WTC11 (cell line): Measurements from ENCODE around the gene NAV3. TPM values are rescaled to one million over a fixed set of nuclear protein-coding genes. Genes with fewer than 3 reads are reported as not detected.

Experiments
- ATAC-seq: fragments of 200-7000 bp; cut with Tn5 transposase; 2 replicates; pipeline ENCODE4 v1.10.0; 2021; ENCODE audit warnings: mild to moderate bottlenecking, moderate library complexity
- CTCF ChIA-PET: fragments of 300-600 bp; sonication (Branson Sonifier 250); formaldehyde crosslinking; loops from one replicate; lab custom pipeline; 2021; ENCODE audit warnings: antibody characterized with exemption; lab: Charles Lee
- POLR2A ChIA-PET: fragments of 350-600 bp; sonication (Branson Sonifier 250); formaldehyde crosslinking; loops from one replicate; lab custom pipeline; 2021; ENCODE audit warnings: antibody characterized with exemption; lab: Charles Lee
- DNase-seq: peaks from one replicate; pipeline ENCODE4 v3.0.0; 2021; ENCODE audit warnings: low spot score
- H3K27ac Mint-ChIP-seq: 2 replicates; pipeline ENCODE4 v1.8.0; 2021; ENCODE audit warnings: mixed read lengths
- H3K27me3 Mint-ChIP-seq: 2 replicates; pipeline ENCODE4 v1.8.0; 2021; ENCODE audit warnings: low read depth, mild to moderate bottlenecking, moderate library complexity, mixed read lengths
- H3K36me3 Mint-ChIP-seq: 2 replicates; pipeline ENCODE4 v1.8.0; 2021; ENCODE audit warnings: mixed read lengths
- H3K4me1 Mint-ChIP-seq: 2 replicates; pipeline ENCODE4 v1.8.0; 2022; ENCODE audit warnings: mixed read lengths
- H3K4me3 Mint-ChIP-seq: 2 replicates; pipeline ENCODE4 v1.8.0; 2021; ENCODE audit warnings: mild to moderate bottlenecking, moderate library complexity, mixed read lengths
- H3K9me3 Mint-ChIP-seq: 2 replicates; pipeline ENCODE4 v1.8.0; 2021; ENCODE audit warnings: mixed read lengths
- CBFB ChIP-seq: sonication (generic); formaldehyde crosslinking; IDR thresholded peaks from 2 replicates; pipeline ENCODE4 v1.8.1; 2022; ENCODE audit warnings: mild to moderate bottlenecking, low read depth, missing genetic modification reagents
- CREB1 ChIP-seq: sonication (generic); formaldehyde crosslinking; IDR thresholded peaks from 2 replicates; pipeline ENCODE4 v1.8.0; 2023; ENCODE audit warnings: mild to moderate bottlenecking, missing genetic modification reagents
- CTCF ChIP-seq: fragments of 200-600 bp; IDR thresholded peaks from 2 replicates; pipeline ENCODE4 v1.8.0; 2022; ENCODE audit warnings: antibody characterized with exemption
- E2F5 ChIP-seq: sonication (generic); formaldehyde crosslinking; IDR thresholded peaks from 2 replicates; pipeline ENCODE4 v1.8.1; 2022; ENCODE audit warnings: mild to moderate bottlenecking, moderate library complexity, missing genetic modification reagents
- EMX1 ChIP-seq: fragments of 250-450 bp; sonication (Bioruptor Pico); IDR thresholded peaks from 2 replicates; pipeline ENCODE4 v1.8.0; 2021; ENCODE audit warnings: mild to moderate bottlenecking
- ETV6 ChIP-seq: sonication (generic); formaldehyde crosslinking; IDR thresholded peaks from 2 replicates; pipeline ENCODE4 v1.8.1; 2022; ENCODE audit warnings: mild to moderate bottlenecking, missing genetic modification reagents
- FOXJ3 ChIP-seq: sonication (generic); formaldehyde crosslinking; IDR thresholded peaks from 2 replicates; pipeline ENCODE4 v1.9.0; 2021; ENCODE audit warnings: missing genetic modification reagents, mild to moderate bottlenecking, borderline replicate concordance
- FOXP1 ChIP-seq: sonication (generic); formaldehyde crosslinking; IDR thresholded peaks from 2 replicates; pipeline ENCODE4 v1.8.0; 2022; ENCODE audit warnings: missing genetic modification reagents, mild to moderate bottlenecking, moderate library complexity, borderline replicate concordance
- FOXP4 ChIP-seq: sonication (generic); formaldehyde crosslinking; IDR thresholded peaks from 2 replicates; pipeline ENCODE4 v1.8.0; 2022; ENCODE audit warnings: mild to moderate bottlenecking, missing genetic modification reagents
- GTF2I ChIP-seq: fragments of 250-450 bp; sonication (Bioruptor Pico); conservative IDR thresholded peaks from 2 replicates; pipeline ENCODE4 v1.4.0; 2021; ENCODE audit warnings: mild to moderate bottlenecking
- HMGXB4 ChIP-seq: sonication (generic); formaldehyde crosslinking; IDR thresholded peaks from 2 replicates; pipeline ENCODE4 v1.8.1; 2023; ENCODE audit warnings: mild to moderate bottlenecking, moderate library complexity, missing genetic modification reagents
- JAZF1 ChIP-seq: fragments of 250-450 bp; sonication (Bioruptor Pico); IDR thresholded peaks from 2 replicates; pipeline ENCODE4 v1.9.0; 2021; ENCODE audit warnings: moderate library complexity, mild to moderate bottlenecking, inconsistent platforms
- JUN ChIP-seq: sonication (generic); formaldehyde crosslinking; IDR thresholded peaks from 2 replicates; pipeline ENCODE4 v1.8.0; 2023; ENCODE audit warnings: mild to moderate bottlenecking, missing genetic modification reagents
- MYBL2 ChIP-seq: sonication (generic); formaldehyde crosslinking; IDR thresholded peaks from 2 replicates; pipeline ENCODE4 v1.8.1; 2023; ENCODE audit warnings: mild to moderate bottlenecking, moderate library complexity, missing genetic modification reagents
- NFATC4 ChIP-seq: fragments of 250-450 bp; sonication (Bioruptor Pico); IDR thresholded peaks from 2 replicates; pipeline ENCODE4 v1.9.0; 2021; ENCODE audit warnings: mild to moderate bottlenecking
- NR2C2 ChIP-seq: sonication (generic); formaldehyde crosslinking; IDR thresholded peaks from 2 replicates; pipeline ENCODE4 v1.8.0; 2022; ENCODE audit warnings: mild to moderate bottlenecking, missing genetic modification reagents
- PRRX2 ChIP-seq: fragments of 250-450 bp; sonication (Bioruptor Pico); IDR thresholded peaks from 2 replicates; pipeline ENCODE4 v1.8.0; 2021; ENCODE audit warnings: mild to moderate bottlenecking
- RELA ChIP-seq: sonication (generic); formaldehyde crosslinking; IDR thresholded peaks from 2 replicates; pipeline ENCODE4 v1.8.1; 2022; ENCODE audit warnings: missing genetic modification reagents, mild to moderate bottlenecking, borderline replicate concordance
- RORB ChIP-seq: fragments of 250-450 bp; sonication (Bioruptor Pico); IDR thresholded peaks from 2 replicates; pipeline ENCODE4 v1.9.0; 2021; ENCODE audit warnings: mild to moderate bottlenecking
- TEAD1 ChIP-seq: sonication (generic); formaldehyde crosslinking; IDR thresholded peaks from 2 replicates; pipeline ENCODE4 v1.8.0; 2022; ENCODE audit warnings: mild to moderate bottlenecking, missing genetic modification reagents
- ZMAT4 ChIP-seq: fragments of 250-450 bp; sonication (Bioruptor Pico); IDR thresholded peaks from 2 replicates; pipeline ENCODE4 v1.9.0; 2021; ENCODE audit warnings: mild to moderate bottlenecking
- ZNF138 ChIP-seq: sonication (generic); formaldehyde crosslinking; conservative IDR thresholded peaks from 2 replicates; pipeline ENCODE4 v1.8.1; 2022; ENCODE audit warnings: mild to moderate bottlenecking, moderate library complexity, missing genetic modification reagents
- ZNF263 ChIP-seq: sonication (generic); formaldehyde crosslinking; IDR thresholded peaks from 2 replicates; pipeline ENCODE4 v1.8.1; 2022; ENCODE audit warnings: low read depth, mild to moderate bottlenecking, moderate library complexity, missing genetic modification reagents
- ZNF416 ChIP-seq: fragments of 250-450 bp; sonication (Bioruptor Pico); IDR thresholded peaks from 2 replicates; pipeline ENCODE4 v1.9.0; 2021; ENCODE audit warnings: mild to moderate bottlenecking, inconsistent platforms
- ZNF423 ChIP-seq: fragments of 250-450 bp; sonication (Bioruptor Pico); IDR thresholded peaks from 2 replicates; pipeline ENCODE4 v2.1.2; 2022; ENCODE audit warnings: mild to moderate bottlenecking, moderate library complexity
- ZNF512 ChIP-seq: sonication (generic); formaldehyde crosslinking; IDR thresholded peaks from 2 replicates; pipeline ENCODE4 v1.8.1; 2022; ENCODE audit warnings: missing genetic modification reagents, borderline replicate concordance
- total RNA-seq: library from RNA; stranded (reverse); gene quantifications from 3 replicates; pipeline ENCODE4 v1.2.3, GENCODE V29; 2021

Gene NAV3
- total RNA-seq, 1 experiment from 2014 or later, result 3.3 TPM

GRCh38 chr12:77847680-77848431 is 17.2 kb downstream of the NAV3 start:
- ChIA-PET CTCF (no interaction called here), POLR2A (no interaction called here)
- H3K27ac Mint-ChIP-seq, result no peak overlapping the region; the same call in 1 of the 2 replicates
- no peaks in the 10 kb centered on the region for H3K27me3 Mint-ChIP-seq
- no peak for ATAC-seq
- no peaks in the 10 kb centered on the region for H3K36me3 Mint-ChIP-seq
- DNase-seq, result no peak
- H3K9me3 Mint-ChIP-seq, result peaks cover 3% of the 10 kb centered on the region
- H3K4me1 Mint-ChIP-seq, result peaks cover 4% of the 10 kb centered on the region; the same call in 1 of the 2 replicates
- H3K4me3 Mint-ChIP-seq, result no peak overlapping the region
- TF ChIP-seq CREB1 (CRISPR knock-in tag), result no peak
- no peak for TF ChIP-seq FOXP4
- TF ChIP-seq ZNF512 (CRISPR knock-in tag), result no peak
- no peak for TF ChIP-seq ZMAT4

GRCh38 chr12:77850129-77850528 is 19.4 kb downstream of the NAV3 start:
- Mint-ChIP-seq H3K27me3 (no peaks in the 10 kb centered on the region), H3K9me3 (peaks cover 12% of the 10 kb centered on the region), H3K4me1 (peaks cover 4% of the 10 kb centered on the region; the same call in 1 of the 2 replicates), H3K36me3 (no peaks in the 10 kb centered on the region; the same call in 1 of the 2 replicates), H3K27ac (no peak overlapping the region), H3K4me3 (no peak overlapping the region)
- ChIA-PET POLR2A (no interaction called here), CTCF (no interaction called here)
- ATAC-seq, result no peak
- TF ChIP-seq NFATC4 (CRISPR knock-in tag), result no peak
- no peak for TF ChIP-seq FOXP1 (CRISPR knock-in tag)
- no peak for TF ChIP-seq RELA (CRISPR knock-in tag)
- no peak for TF ChIP-seq TEAD1 (CRISPR knock-in tag)
- DNase-seq, result no peak

GRCh38 chr12:77850698-77851097 is 20.0 kb downstream of the NAV3 start:
- Mint-ChIP-seq H3K36me3 (no peaks in the 10 kb centered on the region; the same call in 1 of the 2 replicates), H3K9me3 (peaks cover 12% of the 10 kb centered on the region), H3K4me3 (no peak overlapping the region), H3K27ac (no peak overlapping the region), H3K4me1 (peaks cover 4% of the 10 kb centered on the region; the same call in 1 of the 2 replicates), H3K27me3 (no peaks in the 10 kb centered on the region)
- ChIA-PET CTCF (no interaction called here), POLR2A (no interaction called here)
- no peak for ATAC-seq
- DNase-seq, result no peak
- TF ChIP-seq ZNF416 (CRISPR knock-in tag), result no peak
- TF ChIP-seq PRRX2 (CRISPR knock-in tag), result no peak
- TF ChIP-seq JUN, result no peak
- no peak for TF ChIP-seq E2F5 (CRISPR knock-in tag)
- no peak for TF ChIP-seq JAZF1 (CRISPR knock-in tag)
- no peak for TF ChIP-seq FOXJ3 (CRISPR knock-in tag)
- no peak for TF ChIP-seq HMGXB4 (CRISPR knock-in tag)
- TF ChIP-seq MYBL2 (CRISPR knock-in tag), result no peak
- TF ChIP-seq ZNF423, result no peak
- no peak for TF ChIP-seq EMX1 (CRISPR knock-in tag)
- no peak for TF ChIP-seq CTCF
- no peak for TF ChIP-seq RORB
- TF ChIP-seq GTF2I (CRISPR knock-in tag), result no peak
- TF ChIP-seq ETV6 (CRISPR knock-in tag), result no peak
- TF ChIP-seq ZNF263 (CRISPR knock-in tag), result no peak
- TF ChIP-seq ZNF138, result no peak
- TF ChIP-seq NR2C2, result no peak
- no peak for TF ChIP-seq CBFB (CRISPR knock-in tag)
